NCI-H524 treated with DMSO at 0.1 percent for 48 hours (cell line): Measurements from ENCODE around the gene PDE4B.

Experiments
- DNase-seq: peaks from one replicate; lab custom pipeline; 2025; lab: John Stamatoyannopoulos, UW

Gene PDE4B

GRCh38 chr1:66240491-66241484 lies 448.1 kb downstream of the PDE4B start:
- DNase-seq, result no peak

GRCh38 chr1:66242646-66243547 lies 450.2 kb downstream of the PDE4B start:
- peak; percentile 23 for DNase-seq

GRCh38 chr1:66243548-66244130 lies 450.9 kb downstream of the PDE4B start:
- DNase-seq, result no peak

GRCh38 chr1:66244429-66244828 lies 451.7 kb downstream of the PDE4B start:
- no peak for DNase-seq

- DNase-seq, result no peak
Measured at GRCh38 chr1:66245691-66246090, 453.0 kb downstream of the PDE4B start.

GRCh38 chr1:66246351-66247269 lies 453.9 kb downstream of the PDE4B start:
- no peak for DNase-seq

GRCh38 chr1:66247415-66248208 lies 454.9 kb downstream of the PDE4B start:
- no peak for DNase-seq

- no peak for DNase-seq
Measured at GRCh38 chr1:66248257-66248656, 455.6 kb downstream of the PDE4B start.

- no peak for DNase-seq
Measured at GRCh38 chr1:66248746-66249145, 456.1 kb downstream of the PDE4B start.

GRCh38 chr1:66250075-66250474 lies 457.4 kb downstream of the PDE4B start:
- no peak for DNase-seq

- DNase-seq, result no peak
Measured at GRCh38 chr1:66250478-66250877, 457.8 kb downstream of the PDE4B start.

GRCh38 chr1:66251546-66251945 lies 458.9 kb downstream of the PDE4B start:
- DNase-seq, result no peak

GRCh38 chr1:66253330-66253921 lies 460.7 kb downstream of the PDE4B start:
- DNase-seq, result no peak

- DNase-seq, result no peak
Measured at GRCh38 chr1:66254785-66255184, 462.1 kb downstream of the PDE4B start.

- no peak for DNase-seq
Measured at GRCh38 chr1:66256629-66257572, 464.2 kb downstream of the PDE4B start.

- DNase-seq, result no peak
Measured at GRCh38 chr1:66258404-66259105, 465.9 kb downstream of the PDE4B start.

GRCh38 chr1:66261364-66261763 lies 468.7 kb downstream of the PDE4B start:
- no peak for DNase-seq
